WTC11 (cell line): ENCODE measurements around the gene FAM107A. TPM values are rescaled to one million over a fixed set of nuclear protein-coding genes. Genes with fewer than 3 reads are reported as not detected.

Experiments used
- ATAC-seq: fragments of 200-7000 bp; cut with Tn5 transposase; 2 replicates; pipeline ENCODE4 v1.10.0; 2021; ENCODE audit warnings: mild to moderate bottlenecking, moderate library complexity
- CTCF ChIA-PET: fragments of 300-600 bp; sonication (Branson Sonifier 250); formaldehyde crosslinking; loops from one replicate; lab custom pipeline; 2021; ENCODE audit warnings: antibody characterized with exemption; lab: Charles Lee
- POLR2A ChIA-PET: fragments of 350-600 bp; sonication (Branson Sonifier 250); formaldehyde crosslinking; loops from one replicate; lab custom pipeline; 2021; ENCODE audit warnings: antibody characterized with exemption; lab: Charles Lee
- DNase-seq: peaks from one replicate; pipeline ENCODE4 v3.0.0; 2021; ENCODE audit warnings: low spot score
- H3K27ac Mint-ChIP-seq: 2 replicates; pipeline ENCODE4 v1.8.0; 2021; ENCODE audit warnings: mixed read lengths
- H3K27me3 Mint-ChIP-seq: 2 replicates; pipeline ENCODE4 v1.8.0; 2021; ENCODE audit warnings: low read depth, mild to moderate bottlenecking, moderate library complexity, mixed read lengths
- H3K36me3 Mint-ChIP-seq: 2 replicates; pipeline ENCODE4 v1.8.0; 2021; ENCODE audit warnings: mixed read lengths
- H3K4me1 Mint-ChIP-seq: 2 replicates; pipeline ENCODE4 v1.8.0; 2022; ENCODE audit warnings: mixed read lengths
- H3K4me3 Mint-ChIP-seq: 2 replicates; pipeline ENCODE4 v1.8.0; 2021; ENCODE audit warnings: mild to moderate bottlenecking, moderate library complexity, mixed read lengths
- H3K9me3 Mint-ChIP-seq: 2 replicates; pipeline ENCODE4 v1.8.0; 2021; ENCODE audit warnings: mixed read lengths
- E2F5 ChIP-seq: sonication (generic); formaldehyde crosslinking; IDR thresholded peaks from 2 replicates; pipeline ENCODE4 v1.8.1; 2022; ENCODE audit warnings: mild to moderate bottlenecking, moderate library complexity, missing genetic modification reagents
- EMX1 ChIP-seq: fragments of 250-450 bp; sonication (Bioruptor Pico); IDR thresholded peaks from 2 replicates; pipeline ENCODE4 v1.8.0; 2021; ENCODE audit warnings: mild to moderate bottlenecking
- FOXK1 ChIP-seq: sonication (generic); formaldehyde crosslinking; IDR thresholded peaks from 2 replicates; pipeline ENCODE4 v1.8.0; 2022; ENCODE audit warnings: mild to moderate bottlenecking, moderate library complexity, missing genetic modification reagents
- GABPB1 ChIP-seq: sonication (generic); formaldehyde crosslinking; IDR thresholded peaks from 2 replicates; pipeline ENCODE4 v1.8.1; 2023; ENCODE audit warnings: mild to moderate bottlenecking, missing genetic modification reagents
- GRHL2 ChIP-seq: fragments of 250-450 bp; sonication (Bioruptor Pico); IDR thresholded peaks from 2 replicates; pipeline ENCODE4 v1.8.0; 2022; ENCODE audit warnings: mild to moderate bottlenecking, moderate library complexity; ENCODE audit not compliant: insufficient replicate concordance, severe bottlenecking
- KAT7 ChIP-seq: sonication (generic); formaldehyde crosslinking; IDR thresholded peaks from 2 replicates; pipeline ENCODE4 v1.8.1; 2023; ENCODE audit warnings: missing genetic modification reagents, mild to moderate bottlenecking, borderline replicate concordance
- NFATC4 ChIP-seq: fragments of 250-450 bp; sonication (Bioruptor Pico); IDR thresholded peaks from 2 replicates; pipeline ENCODE4 v1.9.0; 2021; ENCODE audit warnings: mild to moderate bottlenecking
- NR3C1 ChIP-seq: sonication (generic); formaldehyde crosslinking; conservative IDR thresholded peaks from 2 replicates; pipeline ENCODE4 v1.8.1; 2023; ENCODE audit warnings: low read depth, mild to moderate bottlenecking, missing genetic modification reagents
- PRRX2 ChIP-seq: fragments of 250-450 bp; sonication (Bioruptor Pico); IDR thresholded peaks from 2 replicates; pipeline ENCODE4 v1.8.0; 2021; ENCODE audit warnings: mild to moderate bottlenecking
- SMAD3 ChIP-seq: sonication (generic); formaldehyde crosslinking; IDR thresholded peaks from 2 replicates; pipeline ENCODE4 v1.8.0; 2022; ENCODE audit warnings: missing genetic modification reagents, mild to moderate bottlenecking, borderline replicate concordance
- TEAD1 ChIP-seq: sonication (generic); formaldehyde crosslinking; IDR thresholded peaks from 2 replicates; pipeline ENCODE4 v1.8.0; 2022; ENCODE audit warnings: mild to moderate bottlenecking, missing genetic modification reagents
- TP53 ChIP-seq: sonication (generic); formaldehyde crosslinking; IDR thresholded peaks from 2 replicates; pipeline ENCODE4 v1.8.1; 2023; ENCODE audit warnings: mild to moderate bottlenecking, missing genetic modification reagents
- ZBTB43 ChIP-seq: sonication (generic); formaldehyde crosslinking; IDR thresholded peaks from 2 replicates; pipeline ENCODE4 v1.8.1; 2023; ENCODE audit warnings: mild to moderate bottlenecking, missing genetic modification reagents
- ZNF121 ChIP-seq: sonication (generic); formaldehyde crosslinking; IDR thresholded peaks from 2 replicates; pipeline ENCODE4 v1.8.0; 2023; ENCODE audit warnings: missing genetic modification reagents
- ZNF138 ChIP-seq: sonication (generic); formaldehyde crosslinking; conservative IDR thresholded peaks from 2 replicates; pipeline ENCODE4 v1.8.1; 2022; ENCODE audit warnings: mild to moderate bottlenecking, moderate library complexity, missing genetic modification reagents
- ZNF232 ChIP-seq: sonication (generic); formaldehyde crosslinking; IDR thresholded peaks from 2 replicates; pipeline ENCODE4 v1.8.0; 2022; ENCODE audit warnings: mild to moderate bottlenecking, missing genetic modification reagents
- ZNF317 ChIP-seq: sonication (generic); formaldehyde crosslinking; IDR thresholded peaks from 2 replicates; pipeline ENCODE4 v1.8.1; 2023; ENCODE audit warnings: low read depth, mild to moderate bottlenecking, moderate library complexity, missing genetic modification reagents, borderline replicate concordance
- total RNA-seq: library from RNA; stranded (reverse); gene quantifications from 3 replicates; pipeline ENCODE4 v1.2.3, GENCODE V29; 2021
- TF ChIP-seq, protein P1 (sequence below): fragments of 200-600 bp; IDR thresholded peaks from 2 replicates; pipeline ENCODE4 v1.8.0; 2022; ENCODE audit warnings: antibody characterized with exemption
- TF ChIP-seq, protein P2 (sequence below): sonication (generic); formaldehyde crosslinking; IDR thresholded peaks from 2 replicates; pipeline ENCODE4 v1.8.0; 2023; ENCODE audit warnings: missing genetic modification reagents

Gene FAM107A
- total RNA-seq, 1 experiment from 2014 or later: 0.31 TPM

DNA sequence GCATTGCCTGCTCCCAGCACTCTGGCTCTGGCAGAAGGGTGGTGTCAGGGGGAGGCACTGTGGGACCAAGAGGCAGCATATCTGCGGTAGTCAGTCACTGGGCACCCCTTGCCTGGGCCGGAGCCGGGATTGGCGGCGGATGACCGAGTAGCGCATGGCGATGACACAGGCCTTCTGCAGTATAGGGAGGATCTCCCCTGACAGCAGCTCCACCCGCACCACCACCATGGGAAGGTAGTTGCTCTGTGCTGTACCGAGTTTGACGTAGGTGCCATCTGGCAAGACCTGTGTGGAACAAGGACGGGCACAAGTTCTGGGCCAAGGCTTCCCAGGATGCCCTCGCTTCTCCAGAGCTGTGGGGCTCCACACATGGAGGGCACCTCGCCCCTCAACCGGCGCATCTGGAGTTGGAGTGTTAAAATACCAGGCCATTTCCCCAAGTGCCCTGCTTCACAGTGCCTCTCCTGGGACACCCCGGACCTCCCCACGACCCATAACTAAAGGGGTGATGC is 46.8 kb downstream of the FAM107A start:
- H3K27me3 Mint-ChIP-seq: no peaks in the 10 kb centered on the region
- H3K4me1 Mint-ChIP-seq: peaks cover 14% of the 10 kb centered on the region
- H3K4me3 Mint-ChIP-seq: no peak overlapping the region
- ChIA-PET CTCF (interaction anchor here (0.7 to 2.7 kb wide), 14 partner anchors 8 to 224 kb away, joined by 3 to 19 read pairs (median 6); partner anchors contain the start of genes HTD2 and RPP14), POLR2A (no interaction called here)
- H3K9me3 Mint-ChIP-seq: no peaks in the 10 kb centered on the region
- no peaks in the 10 kb centered on the region for H3K36me3 Mint-ChIP-seq
- no peak for TF ChIP-seq FOXK1 (CRISPR knock-in tag)
- TF ChIP-seq GABPB1: no peak
- TF ChIP-seq GRHL2 (CRISPR knock-in tag): no peak
- no peak for TF ChIP-seq NR3C1 (CRISPR knock-in tag)
- no peak for TF ChIP-seq ZNF232
- no peak for TF ChIP-seq E2F5 (CRISPR knock-in tag)
- no peak for TF ChIP-seq TEAD1 (CRISPR knock-in tag)
- no peak for TF ChIP-seq NFATC4 (CRISPR knock-in tag)
- TF ChIP-seq ZNF317: no peak
- no peak for TF ChIP-seq KAT7 (CRISPR knock-in tag)
- TF ChIP-seq EMX1: no peak
- TF ChIP-seq PRRX2 (CRISPR knock-in tag): no peak
- TF ChIP-seq ZNF138: no peak
- no peak for TF ChIP-seq SMAD3 (CRISPR knock-in tag)
- TF ChIP-seq ZBTB43 (CRISPR knock-in tag): no peak
- TF ChIP-seq TP53 (CRISPR knock-in tag): no peak
- TF ChIP-seq, all 79 proteins: peak for 0
- ATAC-seq (no peak), DNase-seq (no peak)
- H3K27ac Mint-ChIP-seq: no peak overlapping the region

DNA sequence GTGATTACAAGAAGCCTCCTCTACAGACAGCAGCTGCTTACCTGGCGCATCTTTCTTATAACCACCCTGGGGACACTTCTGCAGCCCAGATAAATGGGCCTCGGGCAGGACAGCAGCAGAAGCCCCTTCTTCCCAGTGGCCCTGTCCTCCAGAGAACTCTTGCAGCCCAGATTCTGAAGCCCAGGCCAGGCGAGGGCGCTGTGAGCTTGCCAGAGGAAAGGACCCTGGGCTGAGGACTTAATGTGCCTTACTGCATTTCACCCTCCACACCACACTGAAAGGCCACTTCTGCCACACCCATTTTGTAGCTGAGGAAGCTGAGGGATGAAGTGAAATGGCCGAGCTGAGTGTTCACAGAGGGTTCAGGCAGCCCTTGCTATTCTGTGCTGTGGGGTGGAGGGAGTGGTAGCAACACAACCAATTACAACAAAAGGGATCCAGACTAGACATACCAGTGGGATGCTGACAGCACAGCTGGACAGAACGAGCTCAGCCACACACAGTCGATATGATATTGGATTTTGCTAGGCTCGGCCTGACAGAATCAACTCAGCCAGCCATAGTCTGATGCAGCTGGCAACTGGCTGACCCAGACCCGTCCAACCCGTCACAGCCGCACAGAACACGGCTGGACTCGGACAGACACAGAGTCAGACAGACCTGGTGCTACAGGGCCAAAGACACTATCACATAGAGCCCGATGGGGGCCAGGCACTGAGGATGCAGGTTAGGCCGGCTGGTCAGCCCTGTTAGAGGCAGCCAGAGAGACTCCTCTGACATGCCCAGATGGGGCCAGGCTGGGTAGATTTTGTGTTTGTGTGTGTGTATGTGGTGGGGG is 47.5 kb downstream of the FAM107A start:
- no peaks in the 10 kb centered on the region for H3K27me3 Mint-ChIP-seq
- no peaks in the 10 kb centered on the region for H3K9me3 Mint-ChIP-seq
- POLR2A ChIA-PET: no interaction called here
- no peaks in the 10 kb centered on the region for H3K36me3 Mint-ChIP-seq
- peaks cover 14% of the 10 kb centered on the region for H3K4me1 Mint-ChIP-seq
- peak overlapping the region; percentile 63; the same call in 1 of the 2 replicates for H3K27ac Mint-ChIP-seq
- TF ChIP-seq FOXK1 (CRISPR knock-in tag): no peak
- TF ChIP-seq, protein P1, sequence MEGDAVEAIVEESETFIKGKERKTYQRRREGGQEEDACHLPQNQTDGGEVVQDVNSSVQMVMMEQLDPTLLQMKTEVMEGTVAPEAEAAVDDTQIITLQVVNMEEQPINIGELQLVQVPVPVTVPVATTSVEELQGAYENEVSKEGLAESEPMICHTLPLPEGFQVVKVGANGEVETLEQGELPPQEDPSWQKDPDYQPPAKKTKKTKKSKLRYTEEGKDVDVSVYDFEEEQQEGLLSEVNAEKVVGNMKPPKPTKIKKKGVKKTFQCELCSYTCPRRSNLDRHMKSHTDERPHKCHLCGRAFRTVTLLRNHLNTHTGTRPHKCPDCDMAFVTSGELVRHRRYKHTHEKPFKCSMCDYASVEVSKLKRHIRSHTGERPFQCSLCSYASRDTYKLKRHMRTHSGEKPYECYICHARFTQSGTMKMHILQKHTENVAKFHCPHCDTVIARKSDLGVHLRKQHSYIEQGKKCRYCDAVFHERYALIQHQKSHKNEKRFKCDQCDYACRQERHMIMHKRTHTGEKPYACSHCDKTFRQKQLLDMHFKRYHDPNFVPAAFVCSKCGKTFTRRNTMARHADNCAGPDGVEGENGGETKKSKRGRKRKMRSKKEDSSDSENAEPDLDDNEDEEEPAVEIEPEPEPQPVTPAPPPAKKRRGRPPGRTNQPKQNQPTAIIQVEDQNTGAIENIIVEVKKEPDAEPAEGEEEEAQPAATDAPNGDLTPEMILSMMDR: peak; percentile 32; the same call in 1 of the 2 replicates
- TF ChIP-seq ZNF121: peak; percentile 88
- TF ChIP-seq, protein P2, sequence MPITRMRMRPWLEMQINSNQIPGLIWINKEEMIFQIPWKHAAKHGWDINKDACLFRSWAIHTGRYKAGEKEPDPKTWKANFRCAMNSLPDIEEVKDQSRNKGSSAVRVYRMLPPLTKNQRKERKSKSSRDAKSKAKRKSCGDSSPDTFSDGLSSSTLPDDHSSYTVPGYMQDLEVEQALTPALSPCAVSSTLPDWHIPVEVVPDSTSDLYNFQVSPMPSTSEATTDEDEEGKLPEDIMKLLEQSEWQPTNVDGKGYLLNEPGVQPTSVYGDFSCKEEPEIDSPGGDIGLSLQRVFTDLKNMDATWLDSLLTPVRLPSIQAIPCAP (CRISPR knock-in tag): no peak
- DNase-seq: peak; percentile 88
- no peak overlapping the region for H3K4me3 Mint-ChIP-seq
- peak; percentile 88 for ATAC-seq
- CTCF ChIA-PET: interaction anchor here (0.6 to 2.7 kb wide), 43 partner anchors 9 to 352 kb away, joined by 3 to 19 read pairs (median 4); partner anchors contain the start of genes HTD2, KCTD6, PXK and RPP14
